H9 (cell line): ENCODE measurements around the gene KREMEN2. TPM values are rescaled to one million over a fixed set of nuclear protein-coding genes. Genes with fewer than 3 reads are reported as not detected.

Experiments used
- DNase-seq: peaks from one replicate; pipeline ENCODE4 v3.0.0-alpha.2; 2017
- H2AFZ ChIP-seq: one replicate; pipeline ENCODE4 v1.6.1; 2013; ENCODE audit warnings: mild to moderate bottlenecking, low read length, control low read depth, moderate library complexity
- H2AK5ac ChIP-seq: 2 replicates; pipeline ENCODE4 v1.6.1; 2013; ENCODE audit warnings: low read length, control low read depth, mixed read lengths; ENCODE audit not compliant: insufficient read length
- H2BK120ac ChIP-seq: one replicate; pipeline ENCODE4 v1.6.1; 2013; ENCODE audit warnings: low read depth, mild to moderate bottlenecking, low read length, control low read depth, inconsistent platforms; ENCODE audit not compliant: poor library complexity, severe bottlenecking
- H2BK12ac ChIP-seq: 2 replicates; pipeline ENCODE4 v1.6.1; 2013; ENCODE audit warnings: low read length, control low read depth, mixed read lengths, low read depth; ENCODE audit not compliant: insufficient read length
- H2BK15ac ChIP-seq: 2 replicates; pipeline ENCODE4 v1.6.1; 2013; ENCODE audit warnings: low read depth, low read length, control low read depth
- H2BK20ac ChIP-seq: one replicate; pipeline ENCODE4 v1.6.1; 2013; ENCODE audit warnings: low read depth, mild to moderate bottlenecking, low read length, control low read depth, inconsistent platforms; ENCODE audit not compliant: poor library complexity, severe bottlenecking
- H2BK5ac ChIP-seq: 2 replicates; pipeline ENCODE4 v1.6.1; 2013; ENCODE audit warnings: low read length, control low read depth, mixed read lengths; ENCODE audit not compliant: insufficient read length
- H3K14ac ChIP-seq: 2 replicates; pipeline ENCODE4 v1.6.1; 2013; ENCODE audit warnings: low read length, control low read depth; ENCODE audit not compliant: insufficient read depth
- H3K18ac ChIP-seq: 2 replicates; pipeline ENCODE4 v1.6.1; 2013; ENCODE audit warnings: low read depth, mild to moderate bottlenecking, mixed read lengths, low read length, control low read depth; ENCODE audit not compliant: insufficient read length
- H3K23ac ChIP-seq: 2 replicates; pipeline ENCODE4 v1.6.1; 2013; ENCODE audit warnings: low read length, control low read depth, mixed read lengths, low read depth; ENCODE audit not compliant: insufficient read length
- H3K23me2 ChIP-seq: 2 replicates; pipeline ENCODE4 v1.6.1; 2013; ENCODE audit warnings: low read depth, mild to moderate bottlenecking, mixed read lengths, low read length, control low read depth; ENCODE audit not compliant: insufficient read length, poor library complexity, severe bottlenecking
- H3K27ac ChIP-seq: 2 replicates; pipeline ENCODE4 v1.5.1; 2013; ENCODE audit warnings: low read length, control low read depth, mixed read lengths, low read depth; ENCODE audit not compliant: insufficient read length
- H3K27me3 ChIP-seq: 2 replicates; pipeline ENCODE4 v1.6.1; 2013; ENCODE audit warnings: low read length, control low read depth, inconsistent platforms; ENCODE audit not compliant: insufficient read depth
- H3K4ac ChIP-seq: 2 replicates; pipeline ENCODE4 v1.6.1; 2013; ENCODE audit warnings: low read depth, mild to moderate bottlenecking, control low read depth, inconsistent platforms, low read length, moderate library complexity
- H3K4me1 ChIP-seq: 2 replicates; pipeline ENCODE4 v1.6.1; 2013; ENCODE audit warnings: low read length, control low read depth, inconsistent platforms; ENCODE audit not compliant: insufficient read depth
- H3K4me2 ChIP-seq: 2 replicates; pipeline ENCODE4 v1.6.1; 2013; ENCODE audit warnings: low read length, control low read depth, mixed read lengths; ENCODE audit not compliant: insufficient read length, insufficient read depth
- H3K56ac ChIP-seq: 2 replicates; pipeline ENCODE4 v1.6.1; 2013; ENCODE audit warnings: low read depth, mild to moderate bottlenecking, mixed read lengths, low read length, control low read depth; ENCODE audit not compliant: insufficient read length
- H3K79me1 ChIP-seq: 2 replicates; pipeline ENCODE4 v1.6.1; 2013; ENCODE audit warnings: low read depth, mild to moderate bottlenecking, moderate library complexity, low read length, control low read depth, inconsistent platforms; ENCODE audit not compliant: insufficient read depth, poor library complexity, severe bottlenecking
- H3K79me2 ChIP-seq: 2 replicates; pipeline ENCODE4 v1.6.1; 2013; ENCODE audit warnings: low read length, control low read depth, inconsistent platforms; ENCODE audit not compliant: insufficient read depth
- H3K9ac ChIP-seq: 2 replicates; pipeline ENCODE4 v1.6.1; 2013; ENCODE audit warnings: low read length, control low read depth, mixed read lengths; ENCODE audit not compliant: insufficient read length; ENCODE audit errors: extremely low read depth
- H3K9me3 ChIP-seq: one replicate; pipeline ENCODE4 v1.6.1; 2013; ENCODE audit warnings: low read depth, low read length, inconsistent platforms; ENCODE audit not compliant: control insufficient read depth
- H3T11ph ChIP-seq: one replicate; pipeline ENCODE4 v1.6.1; 2013; ENCODE audit warnings: mild to moderate bottlenecking, low read length, control low read depth, inconsistent platforms
- H4K20me1 ChIP-seq: one replicate; pipeline ENCODE4 v1.6.1; 2013; ENCODE audit not compliant: control insufficient read depth, insufficient read length, insufficient read depth
- H4K5ac ChIP-seq: 2 replicates; pipeline ENCODE4 v1.6.1; 2013; ENCODE audit warnings: low read depth, mild to moderate bottlenecking, mixed read lengths, low read length, control low read depth; ENCODE audit not compliant: insufficient read length
- H4K8ac ChIP-seq: replicated peaks from 2 replicates; pipeline ENCODE4 v1.6.1; 2013; ENCODE audit warnings: low read length, control low read depth, mixed read lengths, low read depth; ENCODE audit not compliant: insufficient read length
- H4K91ac ChIP-seq: 2 replicates; pipeline ENCODE4 v1.6.1; 2013; ENCODE audit warnings: low read depth, mild to moderate bottlenecking, moderate library complexity, mixed read lengths, low read length, control low read depth; ENCODE audit not compliant: insufficient read length
- H3K27ac Mint-ChIP-seq, 3 experiments: 2 replicates in 2 of 3; 3 replicates in 1 of 3; pipeline ENCODE4 v1.8.0; 2020 to 2021; ENCODE audit warnings: mixed read lengths in 3 of 3, mild to moderate bottlenecking in 1 of 3, moderate library complexity in 1 of 3
- H3K27me3 Mint-ChIP-seq: 2 replicates; pipeline ENCODE4 v1.8.0; 2021; ENCODE audit warnings: low read depth, mild to moderate bottlenecking, moderate library complexity, mixed read lengths
- H3K36me3 Mint-ChIP-seq, 3 experiments: 2 replicates in 2 of 3; 3 replicates in 1 of 3; pipeline ENCODE4 v1.8.0; 2020 to 2021; ENCODE audit warnings: low read depth in 3 of 3, mixed read lengths in 3 of 3; ENCODE audit not compliant: insufficient read depth in 1 of 3
- H3K4me1 Mint-ChIP-seq, 2 experiments: 2 replicates each; pipeline ENCODE4 v1.8.0; 2020; ENCODE audit warnings: mixed read lengths in 2 of 2
- H3K4me3 Mint-ChIP-seq, 2 experiments: 2 replicates in 1 of 2; 3 replicates in 1 of 2; pipeline ENCODE4 v1.8.0; 2020 to 2021; ENCODE audit warnings: mild to moderate bottlenecking in 2 of 2, mixed read lengths in 2 of 2, moderate library complexity in 1 of 2
- H3K9me3 Mint-ChIP-seq, 2 experiments: 2 replicates in 1 of 2; 3 replicates in 1 of 2; pipeline ENCODE4 v1.8.0; 2020; ENCODE audit warnings: mild to moderate bottlenecking in 2 of 2, mixed read lengths in 2 of 2, moderate library complexity in 1 of 2
- WGBS: extraction: QIAGEN DNeasy Blood & Tissue Kit; methylation state at CpG from one replicate; pipeline ENCODE4 v1.1.7; 2013; ENCODE audit warnings: missing lambda C conversion rate, low lambda C conversion rate, mixed read lengths; ENCODE audit not compliant: insufficient read length; ENCODE audit errors: extremely low coverage; 5-methylcytosine and 5-hydroxymethylcytosine counted together
- total RNA-seq: library from RNA; stranded (reverse); gene quantifications from 2 replicates; pipeline ENCODE4 v1.2.1, GENCODE V29; 2021
- TF ChIP-seq, protein P1 (sequence below): fragments of 200-600 bp; sonication (generic); conservative IDR thresholded peaks from 3 replicates; pipeline ENCODE4 v1.8.0; 2021; ENCODE audit warnings: antibody characterized with exemption, mild to moderate bottlenecking

The KREMEN2 gene
- total RNA-seq, 1 experiment from 2014 or later, result 12.8 TPM

DNA sequence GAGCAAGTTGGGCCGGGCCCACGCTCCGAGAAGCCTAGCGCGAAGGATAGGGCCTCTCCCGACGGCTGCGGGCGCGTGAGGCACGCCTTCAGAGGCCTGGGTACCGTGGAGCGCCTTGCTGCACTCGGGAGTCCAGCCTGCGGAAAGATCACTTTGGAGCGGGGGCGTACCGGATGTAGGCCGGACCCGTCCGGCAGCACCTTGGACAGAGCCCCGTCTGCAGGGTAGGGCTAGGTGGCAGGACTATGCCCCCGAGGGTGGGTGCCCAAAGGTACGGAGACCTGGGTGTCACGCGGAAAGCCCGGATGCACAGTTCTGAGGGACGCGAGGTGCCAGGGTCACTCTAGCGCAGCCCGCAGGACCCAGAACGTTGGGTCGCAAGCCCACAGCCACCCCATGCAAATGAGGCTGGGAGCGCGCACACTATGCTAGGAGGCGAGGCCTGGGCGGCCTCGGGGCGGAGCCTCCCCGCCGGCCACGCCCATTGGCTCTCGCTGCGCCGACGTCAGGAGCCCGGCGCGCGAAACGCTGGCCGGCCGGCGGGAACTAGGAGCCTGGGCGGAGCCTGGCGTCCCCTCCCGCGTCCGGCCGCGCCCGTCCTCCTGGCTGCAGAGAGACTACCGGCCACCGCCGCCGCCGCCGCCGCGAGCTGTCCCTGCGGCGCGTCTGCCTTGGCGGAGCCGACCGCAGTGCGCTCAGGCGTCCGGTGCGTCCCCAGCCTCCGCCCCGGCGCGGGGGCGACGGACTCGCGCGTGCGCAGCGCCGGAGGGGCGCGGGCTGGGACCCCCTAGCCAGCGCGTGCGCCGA is 4.9 kb downstream of the KREMEN2 start, which contains the start of gene PAQR4:
TSS of gene PAQR4 (plus strand) at position 611 of the 807 bp plus-strand sequence. CDS start 327 bp downstream, outside the sequence.
- H4K8ac ChIP-seq, result no peak within 1 kb of the TSS
- no peaks in the 10 kb centered on the region for H3K27me3 ChIP-seq
- no peaks in the 10 kb centered on the region for H3K79me2 ChIP-seq
- no peak within 1 kb of the TSS for H4K5ac ChIP-seq
- H3K4ac ChIP-seq, result no peak within 1 kb of the TSS
- H2BK20ac ChIP-seq, result no peak within 1 kb of the TSS
- H3K27ac Mint-ChIP-seq, result peak within 1 kb of the TSS in 2 of 3 experiments; percentile 31 to 90; a peak in 3 of 7 replicates
- TF ChIP-seq, protein P1, sequence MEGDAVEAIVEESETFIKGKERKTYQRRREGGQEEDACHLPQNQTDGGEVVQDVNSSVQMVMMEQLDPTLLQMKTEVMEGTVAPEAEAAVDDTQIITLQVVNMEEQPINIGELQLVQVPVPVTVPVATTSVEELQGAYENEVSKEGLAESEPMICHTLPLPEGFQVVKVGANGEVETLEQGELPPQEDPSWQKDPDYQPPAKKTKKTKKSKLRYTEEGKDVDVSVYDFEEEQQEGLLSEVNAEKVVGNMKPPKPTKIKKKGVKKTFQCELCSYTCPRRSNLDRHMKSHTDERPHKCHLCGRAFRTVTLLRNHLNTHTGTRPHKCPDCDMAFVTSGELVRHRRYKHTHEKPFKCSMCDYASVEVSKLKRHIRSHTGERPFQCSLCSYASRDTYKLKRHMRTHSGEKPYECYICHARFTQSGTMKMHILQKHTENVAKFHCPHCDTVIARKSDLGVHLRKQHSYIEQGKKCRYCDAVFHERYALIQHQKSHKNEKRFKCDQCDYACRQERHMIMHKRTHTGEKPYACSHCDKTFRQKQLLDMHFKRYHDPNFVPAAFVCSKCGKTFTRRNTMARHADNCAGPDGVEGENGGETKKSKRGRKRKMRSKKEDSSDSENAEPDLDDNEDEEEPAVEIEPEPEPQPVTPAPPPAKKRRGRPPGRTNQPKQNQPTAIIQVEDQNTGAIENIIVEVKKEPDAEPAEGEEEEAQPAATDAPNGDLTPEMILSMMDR, result no peak
- no peak within 1 kb of the TSS for H4K91ac ChIP-seq
- H3K23me2 ChIP-seq, result peaks cover 14% of the 10 kb centered on the region
- no peaks in the 10 kb centered on the region for H3K9me3 ChIP-seq
- H3K27ac ChIP-seq, result no peak within 1 kb of the TSS
- no peak within 1 kb of the TSS for H2BK12ac ChIP-seq
- H3K36me3 Mint-ChIP-seq, result peaks cover 4 to 17% (median 16%) of the 10 kb centered on the region in 3 experiments; a peak in 6 of 7 replicates
- H3K18ac ChIP-seq, result peak within 1 kb of the TSS; percentile 6
- H3T11ph ChIP-seq, result no peak within 1 kb of the TSS
- H3K56ac ChIP-seq, result no peak within 1 kb of the TSS
- H2AK5ac ChIP-seq, result no peak within 1 kb of the TSS
- H2BK15ac ChIP-seq, result no peak within 1 kb of the TSS
- no peak within 1 kb of the TSS for H2AFZ ChIP-seq
- no peaks in the 10 kb centered on the region for H3K79me1 ChIP-seq
- H3K9me3 Mint-ChIP-seq, result no peaks in the 10 kb centered on the region
- peak within 1 kb of the TSS; percentile 45 for H3K9ac ChIP-seq
- H3K23ac ChIP-seq, result no peak within 1 kb of the TSS
- H4K20me1 ChIP-seq, result peaks cover 3% of the 10 kb centered on the region
- no peak within 1 kb of the TSS for H2BK120ac ChIP-seq
- peak; percentile 89 for DNase-seq
- H3K27me3 Mint-ChIP-seq, result peaks cover 21% of the 10 kb centered on the region
- peak within 1 kb of the TSS; percentile 72 to 81 for H3K4me3 Mint-ChIP-seq
- peak within 1 kb of the TSS; percentile 9; the same call in 1 of the 2 replicates for H3K14ac ChIP-seq
- H3K4me1 ChIP-seq, result no peaks in the 10 kb centered on the region
- peaks cover 20 to 24% of the 10 kb centered on the region in 2 experiments for H3K4me1 Mint-ChIP-seq
- WGBS, result no CpG with 5 or more reads among the region's 98 CpGs
- H2BK5ac ChIP-seq, result no peak within 1 kb of the TSS
- peak within 1 kb of the TSS; percentile 58 for H3K4me2 ChIP-seq
